Measurements from ENCODE around the gene NKPD1.
A peak's percentile ranks its signal among the peaks of the same experiment; 100 is the strongest.
"Not testable (repeated sequence)": the region's sequence is repeated elsewhere in the genome, so short reads cannot be mapped to it uniquely, and the experiment has no call there.

The NKPD1 gene

DNA sequence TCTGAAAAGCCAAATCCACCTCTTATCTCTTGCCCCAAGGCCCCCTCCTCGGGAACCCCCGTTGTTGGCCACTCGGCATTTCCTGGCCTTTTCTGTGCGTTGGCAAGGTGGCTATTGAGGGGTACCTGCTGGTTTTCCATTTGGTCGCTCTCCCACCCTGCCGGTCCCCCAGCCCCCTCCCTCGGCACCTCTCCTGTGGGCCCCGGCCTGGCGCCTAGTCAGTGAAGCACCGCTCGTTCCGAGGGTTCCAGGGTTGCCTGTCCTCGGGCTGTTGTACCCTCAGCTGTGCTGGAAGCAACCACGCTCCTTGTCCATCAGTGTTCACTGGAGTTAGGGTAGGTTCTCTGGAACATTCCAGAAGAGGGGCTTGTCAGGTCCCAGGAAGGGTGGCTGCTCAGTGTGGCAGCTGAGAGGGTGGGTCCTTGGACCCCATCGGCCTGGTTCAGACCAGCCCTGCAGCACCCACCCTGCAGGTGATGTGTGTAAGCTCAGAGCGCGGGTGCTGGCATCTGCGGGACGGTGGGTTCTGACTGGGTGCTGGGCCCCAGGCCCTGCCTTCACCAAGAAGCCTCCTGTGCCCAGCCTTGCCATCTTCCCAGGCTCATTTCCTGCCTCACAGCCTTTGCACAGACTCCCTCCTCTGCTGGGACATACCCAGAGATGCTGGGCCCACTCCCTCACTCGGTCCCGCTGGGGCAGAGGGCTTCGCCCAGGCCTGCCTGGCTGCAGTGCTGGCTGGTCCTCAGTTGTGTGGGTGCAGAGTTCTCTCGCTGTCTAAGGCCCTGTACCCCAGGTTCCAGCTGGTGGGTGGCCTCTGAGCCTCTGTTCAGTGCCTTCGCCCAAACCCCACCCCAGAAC, 21.3 kb downstream of the NKPD1 start:
- no peak for DNase-seq (ENCODE audit: low read depth)

- no peak for DNase-seq (ENCODE audit: low read depth)
These were observed 22.5 kb downstream of the NKPD1 start for GRCh38 chr19:45138303-45138751.

- no peak for DNase-seq (ENCODE audit: low read depth)
These were observed 23.5 kb downstream of the NKPD1 start for GRCh38 chr19:45137179-45137761.

- no peak for DNase-seq (ENCODE audit: low read depth)
These were observed 24.1 kb downstream of the NKPD1 start for GRCh38 chr19:45136507-45137178.

DNA sequence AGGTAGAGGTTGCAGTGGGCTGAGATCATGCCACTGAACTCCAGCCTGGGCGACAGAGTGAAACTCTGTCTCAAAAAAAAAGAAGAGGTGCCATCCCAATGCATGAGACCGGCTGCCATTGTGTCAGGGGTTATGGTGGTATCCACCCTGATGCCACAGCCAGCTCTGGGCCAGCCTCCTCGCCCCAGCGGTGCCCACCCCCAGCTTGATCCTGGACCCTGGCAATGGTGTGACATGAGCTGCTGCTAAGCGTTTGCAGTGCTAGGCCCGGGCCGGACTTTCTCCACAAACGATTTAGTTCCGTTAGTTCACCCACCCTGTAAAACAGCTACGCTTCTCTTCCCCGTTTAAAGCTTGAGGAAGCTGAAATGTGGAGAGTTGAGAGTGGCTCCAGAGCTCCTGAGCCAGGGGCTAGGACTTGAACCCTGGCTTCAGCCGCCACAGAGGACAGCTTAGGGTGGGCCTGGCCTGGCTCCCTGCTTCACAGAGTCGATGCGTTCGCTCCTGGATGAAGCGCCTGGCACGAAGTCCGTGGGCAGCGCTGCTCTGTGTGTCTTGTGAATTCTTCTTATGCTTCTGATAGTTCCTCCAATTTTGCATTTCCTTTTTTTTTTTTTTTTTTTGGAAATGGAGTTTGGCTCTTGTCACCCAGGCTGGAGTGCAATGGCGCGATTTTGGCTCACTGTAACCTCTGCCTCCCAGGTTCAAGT, 25.5 kb downstream of the NKPD1 start:
- DNase-seq (ENCODE audit: low read depth): no peak

DNA sequence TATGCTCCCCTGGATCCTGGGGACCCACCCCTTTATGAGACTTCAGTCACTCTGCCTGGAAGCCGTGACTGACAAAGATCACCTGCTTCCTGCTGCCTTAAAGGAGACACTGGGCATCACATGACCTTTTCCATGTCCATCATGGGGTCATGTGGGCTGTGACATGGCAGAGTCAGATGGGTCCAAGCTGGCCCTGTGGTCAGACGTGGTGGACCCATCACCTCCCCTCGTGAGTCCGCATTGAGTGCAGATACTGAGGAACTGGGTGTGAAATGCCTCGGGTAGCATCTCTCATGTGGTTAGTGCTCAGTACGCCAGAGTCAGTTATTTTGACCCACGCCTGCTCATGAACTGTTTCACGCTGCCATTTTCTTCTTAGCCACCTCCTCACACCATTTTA, 27.1 kb downstream of the NKPD1 start:
- DNase-seq (ENCODE audit: low read depth): no peak

GRCh38 chr19:45130888-45131615, 29.7 kb downstream of the NKPD1 start:
- no peak for DNase-seq (ENCODE audit: low read depth)

GRCh38 chr19:45130236-45130635, 30.5 kb downstream of the NKPD1 start:
- DNase-seq (ENCODE audit: low read depth): no peak

DNA sequence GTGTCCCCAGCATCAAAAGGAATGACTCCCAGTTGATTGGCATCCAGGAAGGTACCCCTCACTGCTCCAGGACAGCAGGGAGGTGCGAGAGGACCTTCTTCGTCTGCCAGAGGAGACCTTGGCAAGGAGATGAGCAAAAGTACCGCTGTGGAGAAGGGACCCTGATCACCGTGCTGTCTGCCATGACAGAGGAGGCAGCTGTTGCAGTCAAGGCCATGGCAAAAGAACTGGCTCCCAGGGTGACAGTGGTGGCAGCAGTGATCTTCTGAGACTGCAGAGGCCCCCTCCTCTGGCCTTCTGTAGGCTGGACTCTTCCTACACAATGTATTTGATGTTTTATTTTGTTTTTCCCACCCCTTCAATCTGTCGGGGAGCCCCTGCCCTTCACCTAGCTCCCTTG, 32.0 kb downstream of the NKPD1 start:
- no peak for DNase-seq (ENCODE audit: low read depth)

DNA sequence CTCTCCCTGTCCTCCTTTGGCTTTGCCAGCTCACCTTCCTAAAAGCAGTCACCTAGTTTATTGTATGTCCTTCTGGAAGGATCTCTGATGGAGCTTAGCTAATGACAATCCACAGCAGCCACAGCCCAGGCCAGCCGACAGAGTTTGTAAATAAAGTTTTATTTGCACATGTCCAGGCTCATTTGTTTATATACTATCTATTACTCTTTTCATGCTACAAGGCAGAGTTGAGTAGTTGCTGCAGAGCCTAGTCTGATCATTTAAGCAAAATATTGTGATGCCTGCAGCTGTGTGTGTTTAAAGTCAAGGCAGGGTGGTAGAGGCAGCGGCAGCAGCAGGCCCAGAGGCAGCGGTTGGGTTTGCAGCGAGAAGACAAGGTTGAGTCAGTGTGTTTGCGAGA, 32.6 kb downstream of the NKPD1 start:
- DNase-seq (ENCODE audit: low read depth): no peak

DNA sequence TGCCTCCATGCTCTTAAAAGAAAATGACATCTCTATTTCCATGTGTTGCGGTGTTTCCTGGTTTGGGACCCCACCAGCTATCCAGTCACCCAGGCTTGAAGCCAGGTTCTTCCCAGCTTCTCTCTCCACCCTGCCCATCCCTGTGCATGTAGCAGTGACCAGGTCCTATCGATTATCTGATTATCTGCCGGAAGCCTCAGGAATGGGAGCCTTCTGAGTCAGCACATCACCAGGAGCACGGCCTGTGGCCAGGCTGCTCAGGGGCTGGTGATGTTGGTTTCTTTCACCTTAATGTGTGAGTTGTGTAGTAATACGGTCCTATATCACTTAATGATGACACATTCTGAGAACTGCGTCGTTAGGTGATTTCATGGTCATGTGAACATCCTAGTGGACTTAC, 34.1 kb downstream of the NKPD1 start:
- no peak for DNase-seq (ENCODE audit: low read depth)

- peak; percentile 50 for DNase-seq (ENCODE audit: low read depth)
These were observed 34.7 kb downstream of the NKPD1 start for GRCh38 chr19:45125975-45126493.

- no peak for DNase-seq (ENCODE audit: low read depth)
These were observed 35.4 kb downstream of the NKPD1 start for GRCh38 chr19:45125360-45125759.

GRCh38 chr19:45124021-45124420, 36.8 kb downstream of the NKPD1 start:
- DNase-seq (ENCODE audit: low read depth): no peak

GRCh38 chr19:45123440-45123850, 37.3 kb downstream of the NKPD1 start:
- no peak for DNase-seq (ENCODE audit: low read depth)

GRCh38 chr19:45122832-45123231, 38.0 kb downstream of the NKPD1 start:
- DNase-seq (ENCODE audit: low read depth): no peak

GRCh38 chr19:45121827-45122345, 38.9 kb downstream of the NKPD1 start:
- DNase-seq (ENCODE audit: low read depth): no peak

GRCh38 chr19:45119582-45119981, 41.2 kb downstream of the NKPD1 start:
- no peak for DNase-seq (ENCODE audit: low read depth)

DNA sequence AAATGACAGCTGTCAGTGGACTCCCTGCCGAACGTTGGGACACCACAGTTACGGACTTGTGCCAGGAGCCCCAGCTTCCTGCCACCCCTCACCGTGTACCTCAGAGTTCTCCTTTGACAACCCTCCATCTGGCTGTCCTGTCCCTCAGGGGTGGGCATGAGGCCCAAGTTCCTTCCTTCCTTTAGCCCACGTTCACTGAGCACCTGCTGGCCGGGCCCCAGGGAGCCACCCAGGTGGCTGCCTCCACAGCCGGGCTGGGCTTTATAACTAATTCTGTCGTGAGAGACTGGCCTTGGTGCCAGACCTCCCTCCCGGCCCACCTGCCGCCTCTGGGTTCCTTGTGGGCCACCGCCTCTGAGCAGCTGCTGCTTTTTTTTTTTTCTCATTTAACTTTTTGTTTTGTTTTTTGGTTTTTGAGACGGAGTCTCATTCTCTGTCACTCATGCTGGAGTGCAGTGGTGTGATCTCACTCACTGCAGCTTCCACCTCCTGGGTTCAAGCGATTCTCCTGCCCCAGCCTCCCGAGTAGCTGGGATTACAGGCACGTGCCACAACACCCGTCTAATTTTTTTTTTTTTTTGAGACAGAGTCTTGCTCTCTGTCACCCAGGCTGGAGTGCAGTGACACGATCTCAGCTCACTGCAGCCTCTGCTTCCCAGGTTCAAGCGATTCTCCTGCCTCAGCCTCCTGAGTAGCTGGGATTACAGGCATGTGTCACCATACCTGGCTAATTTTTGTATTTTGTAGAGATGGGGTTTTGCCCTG, 42.0 kb downstream of the NKPD1 start:
- not testable (repeated sequence) for DNase-seq (ENCODE audit: low read depth)

DNA sequence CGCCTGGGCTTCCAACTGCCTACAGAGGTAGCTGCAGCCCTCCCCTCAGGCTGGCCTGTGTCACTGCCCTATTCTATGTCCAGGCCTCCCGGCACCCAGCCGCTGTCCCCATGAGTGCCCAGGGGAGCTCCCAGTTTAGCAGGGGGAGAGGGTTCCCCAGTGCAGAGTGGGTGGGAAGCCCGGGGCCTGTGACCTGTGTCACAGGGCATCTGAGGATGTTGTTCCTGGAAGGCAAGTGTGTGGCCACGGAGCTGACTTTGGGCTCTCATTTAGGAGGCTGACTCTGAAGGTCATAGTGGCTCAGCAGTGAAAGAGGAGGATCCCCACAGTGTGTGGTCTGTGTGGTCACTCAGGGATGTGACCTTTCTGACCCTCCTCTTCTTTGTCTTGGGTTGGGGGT, 42.7 kb downstream of the NKPD1 start:
- DNase-seq (ENCODE audit: low read depth): no peak

Data from T follicular helper cell (primary cell).